ENCODE results near the gene SUN2.
A peak's percentile ranks its signal among the peaks of the same experiment; 100 is the strongest.
"Not testable (repeated sequence)": the region's sequence is repeated elsewhere in the genome, so short reads cannot be mapped to it uniquely, and the experiment has no call there.

Gene SUN2, protein sequence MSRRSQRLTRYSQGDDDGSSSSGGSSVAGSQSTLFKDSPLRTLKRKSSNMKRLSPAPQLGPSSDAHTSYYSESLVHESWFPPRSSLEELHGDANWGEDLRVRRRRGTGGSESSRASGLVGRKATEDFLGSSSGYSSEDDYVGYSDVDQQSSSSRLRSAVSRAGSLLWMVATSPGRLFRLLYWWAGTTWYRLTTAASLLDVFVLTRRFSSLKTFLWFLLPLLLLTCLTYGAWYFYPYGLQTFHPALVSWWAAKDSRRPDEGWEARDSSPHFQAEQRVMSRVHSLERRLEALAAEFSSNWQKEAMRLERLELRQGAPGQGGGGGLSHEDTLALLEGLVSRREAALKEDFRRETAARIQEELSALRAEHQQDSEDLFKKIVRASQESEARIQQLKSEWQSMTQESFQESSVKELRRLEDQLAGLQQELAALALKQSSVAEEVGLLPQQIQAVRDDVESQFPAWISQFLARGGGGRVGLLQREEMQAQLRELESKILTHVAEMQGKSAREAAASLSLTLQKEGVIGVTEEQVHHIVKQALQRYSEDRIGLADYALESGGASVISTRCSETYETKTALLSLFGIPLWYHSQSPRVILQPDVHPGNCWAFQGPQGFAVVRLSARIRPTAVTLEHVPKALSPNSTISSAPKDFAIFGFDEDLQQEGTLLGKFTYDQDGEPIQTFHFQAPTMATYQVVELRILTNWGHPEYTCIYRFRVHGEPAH

DNA sequence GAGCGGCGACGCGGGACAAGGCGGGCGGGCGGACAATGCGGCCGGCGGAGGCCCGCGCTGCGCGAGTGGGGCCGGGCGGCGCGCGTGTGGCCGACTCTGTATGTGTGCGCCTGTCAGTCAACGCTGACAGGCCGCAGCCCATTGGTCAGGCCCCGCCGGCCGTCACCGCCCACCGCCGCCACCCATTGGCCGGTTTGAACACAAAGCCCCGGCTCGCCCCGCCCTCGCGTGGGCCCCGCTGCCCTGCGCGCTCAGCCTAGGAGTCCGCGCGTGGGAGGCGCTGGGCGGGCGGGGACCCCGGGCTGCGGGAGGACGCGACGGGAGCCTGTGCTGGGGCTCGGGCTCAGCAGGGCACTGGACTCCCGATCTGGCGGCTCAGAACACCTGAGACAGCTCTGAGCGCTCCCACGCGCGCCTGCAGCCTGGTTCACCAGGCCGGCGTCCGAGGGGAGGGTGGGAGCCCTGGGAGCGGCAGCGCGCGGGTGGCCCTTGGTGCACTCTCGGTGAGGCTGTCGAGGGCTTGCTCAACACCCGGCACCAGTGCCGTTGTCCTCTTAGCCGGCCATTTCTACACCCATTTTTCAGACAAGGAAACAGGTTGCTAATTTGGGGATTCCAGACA lies at the start of gene SUN2:
TSS of gene SUN2 (minus strand) at position 88 of the 622 bp plus-strand sequence. CDS start 3,370 bp downstream, outside the sequence.
- peak; percentile 95 for DNase-seq

DNA sequence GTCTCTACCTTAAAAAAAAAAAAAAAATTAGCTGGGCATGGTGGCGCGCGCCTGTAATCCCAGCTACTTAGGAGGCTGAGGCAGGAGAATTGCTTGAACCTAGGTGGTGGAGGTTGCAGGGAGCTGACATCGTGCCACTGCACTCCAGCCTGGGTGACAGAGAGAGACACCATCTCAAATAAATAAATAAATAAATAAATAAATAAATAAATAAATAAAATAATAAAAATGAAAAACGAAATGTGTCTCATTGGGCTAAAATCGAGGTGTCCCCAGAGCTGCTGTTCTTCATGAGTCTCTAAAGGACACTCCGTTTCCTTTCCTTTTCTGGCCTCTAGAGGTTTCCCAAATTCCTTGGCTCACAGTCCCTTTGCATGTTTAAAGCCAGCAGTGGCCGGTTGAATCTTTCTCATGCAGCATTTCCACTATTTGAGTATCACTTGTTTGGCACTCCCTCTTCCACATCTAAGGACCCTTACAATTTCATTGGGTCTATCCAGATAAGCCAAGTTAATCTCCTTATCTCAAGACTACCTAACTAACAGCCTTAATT lies 49.3 kb upstream of the SUN2 start:
- not testable (repeated sequence) for DNase-seq

DNA sequence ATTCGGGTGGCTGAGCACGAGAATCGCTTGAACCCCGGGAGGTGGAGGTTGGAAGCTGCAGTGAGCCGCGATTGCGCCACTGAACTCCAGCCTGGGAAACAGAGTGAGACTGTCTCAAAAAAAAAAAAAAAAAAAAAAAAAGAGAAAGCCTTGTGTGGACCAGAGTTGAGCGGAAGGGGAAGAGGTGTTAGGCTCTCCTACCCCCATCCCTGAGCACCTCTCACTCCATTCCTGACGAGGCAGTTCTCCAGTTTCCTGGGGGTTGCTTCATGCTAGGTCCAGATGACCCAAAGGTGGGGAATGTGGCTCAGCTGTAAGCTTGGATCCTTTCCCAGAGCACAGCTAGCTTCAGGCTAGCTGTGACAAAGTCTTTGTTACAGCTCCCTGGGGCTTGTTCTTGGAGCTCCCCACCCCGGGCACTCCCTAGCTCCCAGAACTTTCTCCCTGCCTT lies 46.9 kb upstream of the SUN2 start:
- no peak for DNase-seq

DNA sequence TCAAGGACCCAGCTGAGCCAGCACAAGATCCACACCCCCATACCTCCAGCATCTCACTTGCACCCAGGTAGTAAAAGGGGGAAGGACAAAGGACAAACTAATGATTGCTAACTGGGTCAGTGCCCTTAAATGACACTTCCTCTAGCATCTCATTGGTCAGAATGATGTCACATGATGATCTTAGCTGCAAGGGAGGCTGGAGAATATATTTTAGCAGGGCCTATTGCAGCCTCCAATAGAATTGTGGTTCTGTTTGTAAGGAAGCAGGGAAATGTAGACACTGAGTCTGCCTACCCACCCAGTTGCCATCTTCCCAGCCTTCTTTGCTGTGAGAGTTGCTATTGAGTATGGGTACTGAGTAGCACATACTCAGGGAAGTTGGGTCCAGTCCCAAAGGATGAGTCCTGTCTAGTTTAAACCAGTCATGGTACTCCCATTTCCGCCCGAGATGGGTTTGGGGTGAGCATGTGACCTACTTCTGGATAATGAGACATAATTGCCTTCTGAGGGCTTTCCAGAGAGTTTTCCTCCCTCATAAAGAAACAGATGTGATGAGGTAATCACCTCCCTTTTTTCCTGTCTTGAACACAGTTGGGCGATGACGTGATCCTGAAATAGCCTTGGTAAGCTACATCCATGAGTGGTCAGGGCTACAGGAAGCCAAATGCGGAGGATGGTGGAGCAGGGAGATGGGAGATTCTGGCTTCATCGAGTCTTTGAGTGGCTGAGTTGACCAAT lies 43.6 kb upstream of the SUN2 start:
- no peak for DNase-seq

DNA sequence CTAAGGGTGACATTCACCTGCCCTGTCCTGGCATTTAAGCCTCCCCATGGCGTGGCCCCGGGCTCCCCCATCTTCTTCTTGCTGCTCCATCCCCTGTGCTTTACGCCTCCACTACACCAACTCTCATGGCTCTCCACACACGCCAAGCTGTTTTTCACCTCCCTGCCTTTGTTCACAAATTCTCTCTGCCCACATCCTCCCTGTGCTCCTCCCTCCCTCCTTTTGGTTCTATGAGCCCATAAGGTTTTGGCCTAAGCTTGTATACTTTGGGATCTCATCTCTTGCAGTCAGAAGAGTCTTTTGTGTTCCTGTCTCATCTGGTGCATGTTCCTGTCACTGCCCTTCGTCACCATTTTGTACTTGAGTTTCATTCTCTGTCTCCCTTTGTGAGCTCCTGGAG lies 42.7 kb upstream of the SUN2 start:
- DNase-seq: no peak

DNA sequence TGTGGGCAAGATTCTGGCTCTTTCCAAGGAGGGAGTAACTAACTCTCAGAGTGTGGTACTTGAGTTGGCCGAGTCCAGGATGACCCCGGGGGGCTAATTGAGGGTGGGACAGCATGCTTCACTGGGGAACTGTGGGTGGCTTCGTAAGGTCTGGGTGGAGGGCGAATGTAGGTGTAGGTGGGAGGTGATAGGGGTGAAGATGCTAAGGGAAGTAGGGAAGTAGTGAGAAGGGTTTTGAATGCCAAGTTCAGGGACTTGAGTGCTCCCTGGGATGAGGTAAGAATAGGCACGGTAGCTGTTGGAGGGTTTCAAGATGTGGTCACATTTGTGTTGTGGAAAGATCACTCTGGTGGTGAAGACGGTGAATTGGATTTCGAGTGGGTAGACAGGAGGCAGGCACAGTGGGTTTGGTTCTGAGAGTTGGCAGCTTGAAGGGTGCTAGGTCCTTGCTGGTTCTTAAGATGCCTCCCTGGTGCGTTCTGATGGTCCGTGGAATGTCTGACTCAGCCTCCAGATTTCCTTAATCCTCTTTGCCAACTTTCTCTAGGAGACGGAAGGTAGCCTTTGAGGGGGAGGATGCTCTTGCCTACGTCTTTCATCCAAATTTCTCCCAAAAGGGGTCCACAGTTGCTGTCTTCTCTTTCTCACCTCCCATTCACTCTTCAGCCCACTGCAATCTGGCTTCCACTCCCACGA lies 40.6 kb upstream of the SUN2 start:
- no peak for DNase-seq

DNA sequence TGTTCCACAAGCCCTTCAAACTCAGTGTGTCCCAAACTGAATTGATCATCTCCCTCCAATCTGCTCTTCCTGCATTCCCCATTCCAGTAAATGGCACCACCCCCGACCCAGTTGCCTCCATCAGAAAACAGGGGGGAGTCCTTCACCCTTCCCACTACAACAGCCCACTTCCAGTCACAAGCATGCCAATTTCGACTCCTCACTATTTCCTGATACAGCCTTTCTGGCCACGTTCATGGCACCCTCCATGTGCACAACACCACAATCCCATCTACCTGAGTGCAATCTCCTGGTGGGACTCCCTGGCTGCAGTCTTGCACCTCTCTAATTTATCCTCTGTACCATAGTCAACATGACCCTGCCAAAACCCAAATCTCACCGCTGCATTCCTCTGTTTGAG lies 39.8 kb upstream of the SUN2 start:
- no peak for DNase-seq

DNA sequence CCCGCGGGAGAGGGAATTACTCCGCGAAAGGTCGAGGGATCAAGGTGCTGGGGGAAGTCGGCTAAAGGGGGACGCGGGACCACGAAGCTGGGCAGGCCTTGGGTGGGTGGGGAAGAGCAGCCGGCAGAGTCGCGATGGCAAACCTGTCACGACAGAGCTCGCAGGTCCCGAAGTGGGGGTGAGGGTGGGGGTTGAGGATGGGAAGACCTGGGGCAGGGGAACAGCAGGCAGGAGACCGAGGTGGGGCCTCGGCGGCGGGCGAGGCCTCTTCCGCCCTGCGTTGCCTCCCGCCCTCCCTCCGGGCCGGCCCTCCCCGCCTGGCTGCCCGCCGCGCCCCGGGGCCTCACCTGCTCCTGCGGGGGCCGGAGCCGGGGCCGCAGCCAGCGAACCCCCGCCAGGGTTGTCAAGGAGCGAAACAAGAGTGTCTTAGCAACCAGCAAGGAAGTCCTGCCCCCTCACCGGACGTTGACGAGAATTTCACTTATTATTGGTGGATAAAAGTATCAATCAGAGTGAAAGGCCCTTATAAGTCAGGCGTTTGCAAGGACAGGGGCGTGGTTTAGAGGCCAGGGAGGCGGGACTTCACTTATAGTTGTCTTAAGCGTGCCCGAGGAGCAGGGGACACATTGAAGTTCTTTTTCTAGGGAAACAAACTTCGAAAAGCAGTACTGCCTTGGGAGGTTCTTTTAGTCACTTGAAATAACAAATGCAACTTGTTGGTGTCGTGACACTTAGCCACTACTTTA lies 38.1 kb upstream of the SUN2 start, which contains the start of gene DNAL4:
TSS of gene DNAL4 (minus strand) at position 423 of the 746 bp plus-strand sequence. CDS start 11,412 bp downstream, outside the sequence.
- peak; percentile 96 for DNase-seq

DNA sequence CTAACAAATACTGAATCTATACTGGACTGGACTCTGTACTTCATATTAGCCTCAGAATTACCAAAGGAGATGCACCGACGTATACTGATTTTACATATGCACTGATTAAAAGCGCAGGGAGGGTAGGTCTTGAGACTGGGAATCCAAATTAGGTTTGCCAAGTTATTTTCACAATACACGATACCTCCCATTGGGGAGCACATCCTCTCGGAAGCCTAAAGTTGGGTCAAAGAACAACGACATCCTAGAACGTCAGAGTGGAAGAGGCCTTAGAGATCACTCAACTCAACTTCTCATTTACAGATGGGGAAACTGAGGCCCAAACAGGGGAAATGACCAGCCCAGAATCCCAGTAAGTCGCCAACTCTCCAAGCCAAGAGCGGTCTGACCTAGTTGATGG lies 37.5 kb upstream of the SUN2 start:
- DNase-seq: no peak

DNA sequence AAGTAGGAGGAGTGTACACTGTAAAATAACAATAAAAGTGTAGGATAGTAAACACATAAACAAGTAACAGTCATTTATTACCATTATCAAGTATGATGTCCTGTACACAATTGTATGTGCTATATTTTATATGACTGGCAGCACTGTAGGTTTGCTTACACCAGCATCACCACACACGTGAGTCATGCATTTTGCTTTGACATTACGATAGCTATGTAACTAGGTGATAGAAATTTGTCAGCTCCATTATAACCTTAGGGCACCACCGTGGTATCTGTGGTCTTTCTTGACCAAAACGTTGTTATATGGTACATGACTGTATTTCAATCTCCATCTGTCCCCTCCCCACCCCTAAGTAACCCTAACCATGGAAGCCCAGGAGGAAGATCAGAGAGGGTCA lies 37.0 kb upstream of the SUN2 start:
- no peak for DNase-seq

DNA sequence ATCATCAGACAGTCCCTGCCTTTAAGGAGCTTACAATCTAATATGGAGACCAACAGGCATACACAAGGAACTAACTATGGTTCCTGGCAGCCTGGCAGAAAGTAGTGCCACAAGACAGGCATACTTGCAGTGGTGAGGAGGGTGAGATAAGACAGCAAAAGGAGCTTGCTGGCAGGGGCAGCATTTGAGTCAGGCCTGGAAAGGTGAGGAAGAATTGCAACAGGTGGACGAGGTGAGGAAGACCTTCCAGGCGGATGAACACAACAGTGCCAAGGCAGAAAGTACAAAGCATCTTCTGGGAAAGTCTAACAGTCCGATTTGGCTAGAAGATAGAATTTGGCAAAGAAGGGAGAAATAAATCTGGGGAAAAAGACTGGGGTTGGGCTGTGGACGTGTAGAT lies 33.8 kb upstream of the SUN2 start:
- DNase-seq: no peak

DNA sequence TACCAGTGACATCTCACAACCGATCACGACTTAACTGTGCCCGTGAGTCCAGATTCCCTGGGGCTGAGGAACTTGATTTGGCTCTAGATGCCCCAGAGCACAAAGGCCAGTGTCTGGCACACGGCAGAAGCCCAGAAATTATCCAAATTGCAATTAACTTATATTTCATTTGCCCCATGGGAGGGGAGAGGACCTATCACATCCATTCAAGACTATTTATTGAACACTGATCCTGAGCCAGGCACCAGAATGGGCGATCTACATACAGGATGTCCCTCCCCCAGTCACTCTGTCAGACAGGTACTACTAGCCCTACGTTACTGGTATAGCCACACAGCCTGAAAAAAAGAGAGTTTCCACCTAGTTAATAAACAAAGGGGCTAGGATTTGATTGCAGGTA lies 33.0 kb upstream of the SUN2 start:
- no peak for DNase-seq

DNA sequence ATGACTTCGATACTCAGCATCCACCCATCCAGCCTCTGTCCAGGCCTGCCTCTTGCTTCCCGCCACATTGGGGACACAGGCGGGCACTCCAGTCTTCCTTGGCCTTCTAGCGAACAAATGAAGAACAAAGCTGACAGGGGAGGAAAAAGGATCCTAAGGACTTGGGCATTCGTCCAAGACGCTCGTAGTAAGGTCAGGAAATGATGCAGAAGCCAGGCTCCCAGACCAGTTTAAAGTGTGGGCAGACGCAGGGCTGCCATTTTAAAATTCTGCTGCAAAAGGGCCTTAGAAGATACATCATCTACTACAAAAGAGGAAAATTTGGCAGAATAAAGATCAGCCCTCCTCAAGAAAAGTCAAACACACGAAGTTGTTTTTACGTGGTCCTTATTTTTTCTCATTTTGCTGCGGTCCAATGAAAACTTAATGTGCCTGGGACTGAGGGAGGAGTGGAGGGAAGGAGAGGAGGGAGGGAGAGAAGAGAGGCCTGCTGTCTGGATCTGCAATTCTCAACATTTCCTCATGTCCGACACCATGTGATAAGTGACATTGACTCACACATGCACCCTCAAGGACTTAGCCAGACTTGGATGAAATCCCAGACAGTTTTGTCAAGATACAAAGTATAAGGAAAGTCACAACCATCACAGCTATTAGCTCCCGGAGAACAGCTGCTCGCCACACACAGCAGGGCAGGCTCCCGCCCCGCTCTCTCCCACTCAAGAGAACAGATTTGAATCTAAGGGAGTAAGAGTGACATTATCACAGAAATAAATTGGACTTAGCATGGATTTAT lies 32.4 kb upstream of the SUN2 start:
- no peak for DNase-seq

DNA sequence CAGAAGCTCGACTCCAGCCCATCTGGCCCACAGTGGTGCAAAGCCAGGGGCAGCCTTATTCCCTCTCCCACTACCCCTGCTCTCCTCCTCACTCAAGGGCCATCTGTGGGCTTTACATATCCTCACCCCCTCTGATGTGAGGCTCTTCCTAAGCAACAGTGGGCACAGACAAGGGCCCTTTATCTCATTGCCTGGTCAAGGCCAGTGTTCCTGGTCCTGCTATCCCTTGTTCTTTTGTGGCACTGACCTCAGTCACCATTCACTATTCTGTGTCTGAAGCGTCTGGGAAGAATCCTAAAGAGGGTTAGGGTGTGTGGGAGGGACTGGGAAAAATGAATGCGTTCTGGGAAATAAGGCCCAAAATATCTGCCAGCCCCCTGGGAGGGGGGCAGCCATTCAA lies 30.8 kb upstream of the SUN2 start:
- DNase-seq: no peak

DNA sequence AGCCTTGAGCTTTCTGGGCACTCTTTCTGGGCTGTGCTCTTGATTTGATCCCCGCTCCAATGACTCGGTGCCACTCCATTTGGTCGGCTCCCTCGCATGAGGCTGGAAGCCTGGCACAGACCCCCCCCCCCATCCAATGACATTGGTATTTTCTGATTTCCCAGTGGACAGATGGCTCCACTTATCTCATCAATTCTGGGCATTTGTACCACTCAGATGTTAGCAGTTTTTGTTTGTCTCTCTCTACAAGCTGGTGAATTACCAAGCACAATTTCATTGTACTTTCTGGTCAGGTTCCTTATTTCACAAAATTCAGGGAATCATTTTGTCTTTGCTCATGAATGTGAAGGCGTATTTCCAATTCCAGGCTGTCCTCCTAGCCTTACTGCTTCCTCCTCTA lies 29.1 kb upstream of the SUN2 start:
- DNase-seq: no peak

DNA sequence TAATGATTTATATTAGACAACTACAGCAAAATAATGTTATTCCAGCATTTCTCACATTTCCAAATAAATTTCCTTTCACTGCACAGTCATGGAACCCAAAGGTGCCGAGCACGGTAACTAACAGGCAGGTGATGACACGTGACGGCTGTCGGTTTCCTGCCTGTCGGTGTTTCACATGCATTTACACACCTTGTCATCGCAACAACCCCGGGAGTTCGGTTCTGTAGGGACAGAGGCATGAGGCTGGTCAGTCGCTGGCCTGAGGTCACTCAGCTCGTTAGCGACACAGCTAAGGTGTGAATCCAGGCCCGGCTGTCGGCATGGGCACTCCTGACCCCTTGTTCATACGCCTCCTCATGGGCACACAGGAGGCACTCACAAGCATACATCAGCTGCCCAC lies 28.2 kb upstream of the SUN2 start:
- DNase-seq: no peak

DNA sequence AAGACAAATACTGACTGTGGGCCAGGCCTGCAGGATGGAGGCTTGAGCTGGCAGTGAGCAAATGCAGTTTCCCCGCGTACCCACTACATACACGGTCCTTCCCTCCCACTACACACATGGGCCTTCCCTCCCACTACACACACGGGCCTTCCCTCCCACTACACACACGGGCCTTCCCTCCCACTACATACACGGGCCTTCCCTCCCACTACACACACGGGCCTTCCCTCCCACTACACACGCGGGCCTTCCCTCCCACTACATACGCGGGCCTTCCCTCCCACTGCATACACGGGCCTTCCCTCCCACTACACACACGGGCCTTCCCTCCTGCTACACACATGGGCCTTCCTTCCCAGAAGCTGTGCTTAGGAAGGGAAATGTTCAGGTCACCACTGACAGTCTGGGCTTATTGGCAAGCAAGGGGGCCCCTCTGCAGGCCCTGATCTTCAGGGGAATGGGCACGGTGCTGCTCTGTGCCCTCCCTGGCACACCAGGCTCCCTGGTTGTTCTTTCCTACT lies 27.4 kb upstream of the SUN2 start:
- no peak for DNase-seq

DNA sequence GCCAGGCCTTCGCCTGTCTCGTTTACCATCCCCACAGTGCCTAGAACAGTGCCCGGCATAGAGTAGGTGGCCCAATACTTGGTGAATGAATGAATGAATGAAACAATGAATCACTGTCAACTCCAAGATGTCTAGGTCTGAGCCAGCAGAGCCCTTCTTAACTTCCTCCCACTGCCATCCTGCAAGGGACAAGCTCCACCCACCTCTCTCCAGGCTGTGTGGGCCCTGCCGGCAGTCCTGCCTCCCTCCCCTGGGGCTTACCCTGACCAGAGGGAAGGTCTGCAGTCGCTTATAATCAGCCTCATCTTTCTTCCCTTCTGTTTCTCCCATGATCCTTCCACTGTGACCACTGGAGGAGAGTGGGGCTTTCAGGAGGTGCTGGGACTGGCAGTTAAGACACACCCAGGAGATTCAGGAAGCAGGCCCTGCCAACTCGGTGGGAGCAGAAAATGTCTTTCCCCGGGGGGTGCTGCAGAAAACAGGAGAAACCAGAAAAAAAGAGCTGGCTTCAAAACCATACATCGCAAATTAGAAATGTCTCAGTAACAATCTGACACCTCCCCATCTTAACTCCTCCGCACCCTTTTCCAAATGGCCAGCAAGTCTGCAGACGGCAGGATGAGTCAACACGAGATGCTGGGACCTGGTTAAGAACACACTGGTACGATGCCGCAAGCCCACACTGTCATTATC lies 26.8 kb upstream of the SUN2 start:
- no peak for DNase-seq

DNA sequence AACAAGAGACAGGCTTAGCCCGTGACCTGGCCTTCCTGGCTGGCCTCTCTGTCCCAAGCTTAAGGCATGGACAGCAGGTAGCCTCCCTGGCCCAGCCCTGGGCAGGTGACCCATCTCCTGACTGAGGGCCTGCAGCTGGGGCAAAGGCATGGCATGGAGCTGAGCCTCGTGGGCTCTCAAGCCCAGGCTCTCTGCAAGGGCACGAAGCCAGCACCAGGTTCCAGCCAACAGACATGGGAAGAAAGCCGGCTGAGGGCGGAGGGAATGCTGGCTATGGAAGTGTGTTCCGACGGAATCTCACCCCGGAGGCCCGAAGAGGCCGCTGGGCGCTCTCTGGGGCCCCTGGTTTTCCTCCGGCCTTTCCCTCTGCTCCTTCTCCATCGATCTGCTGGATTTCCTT lies 25.2 kb upstream of the SUN2 start:
- no peak for DNase-seq

Measured in CD4-positive, alpha-beta T cell treated with Interleukin-12 subunit alpha and Interleukin-12 subunit beta, for 1 hour (primary cell).